IgD-negative memory B cell (primary cell): ENCODE data around the gene CHD2. TPM values are rescaled to one million over a fixed set of nuclear protein-coding genes. Genes with fewer than 3 reads are reported as not detected.

Experiments
- H3K27ac Mint-ChIP-seq, 3 donors: one replicate each; pipeline ENCODE4 v1.8.0; 2020 to 2022; ENCODE audit warnings: mild to moderate bottlenecking in 3 of 3, mixed read lengths in 3 of 3, moderate library complexity in 1 of 3
- H3K27me3 Mint-ChIP-seq: one replicate; pipeline ENCODE4 v1.8.0; 2021; ENCODE audit warnings: mixed read lengths
- H3K36me3 Mint-ChIP-seq: one replicate; pipeline ENCODE4 v1.8.0; 2020; ENCODE audit warnings: mild to moderate bottlenecking, mixed read lengths
- H3K4me1 Mint-ChIP-seq, 3 donors: one replicate each; pipeline ENCODE4 v1.8.0; 2020 to 2022; ENCODE audit warnings: mixed read lengths in 3 of 3, mild to moderate bottlenecking in 1 of 3
- H3K4me3 Mint-ChIP-seq, 4 donors: one replicate each; pipeline ENCODE4 v1.8.0; 2020 to 2022; ENCODE audit warnings: mild to moderate bottlenecking in 4 of 4, mixed read lengths in 4 of 4, moderate library complexity in 3 of 4
- H3K9me3 Mint-ChIP-seq, 3 donors: one replicate each; pipeline ENCODE4 v1.8.0; 2020 to 2021; ENCODE audit warnings: mixed read lengths in 3 of 3, mild to moderate bottlenecking in 1 of 3
- polyA plus RNA-seq: library from polyadenylated mRNA; unstranded; fragments of 300-500 nt; fragmentation: Illumina TruSeq; gene quantifications from one replicate; pipeline ENCODE4 v1.2.3, GENCODE V29; 2021

Gene CHD2
- polyA plus RNA-seq, 1 donor from 2014 or later = 131 TPM

DNA sequence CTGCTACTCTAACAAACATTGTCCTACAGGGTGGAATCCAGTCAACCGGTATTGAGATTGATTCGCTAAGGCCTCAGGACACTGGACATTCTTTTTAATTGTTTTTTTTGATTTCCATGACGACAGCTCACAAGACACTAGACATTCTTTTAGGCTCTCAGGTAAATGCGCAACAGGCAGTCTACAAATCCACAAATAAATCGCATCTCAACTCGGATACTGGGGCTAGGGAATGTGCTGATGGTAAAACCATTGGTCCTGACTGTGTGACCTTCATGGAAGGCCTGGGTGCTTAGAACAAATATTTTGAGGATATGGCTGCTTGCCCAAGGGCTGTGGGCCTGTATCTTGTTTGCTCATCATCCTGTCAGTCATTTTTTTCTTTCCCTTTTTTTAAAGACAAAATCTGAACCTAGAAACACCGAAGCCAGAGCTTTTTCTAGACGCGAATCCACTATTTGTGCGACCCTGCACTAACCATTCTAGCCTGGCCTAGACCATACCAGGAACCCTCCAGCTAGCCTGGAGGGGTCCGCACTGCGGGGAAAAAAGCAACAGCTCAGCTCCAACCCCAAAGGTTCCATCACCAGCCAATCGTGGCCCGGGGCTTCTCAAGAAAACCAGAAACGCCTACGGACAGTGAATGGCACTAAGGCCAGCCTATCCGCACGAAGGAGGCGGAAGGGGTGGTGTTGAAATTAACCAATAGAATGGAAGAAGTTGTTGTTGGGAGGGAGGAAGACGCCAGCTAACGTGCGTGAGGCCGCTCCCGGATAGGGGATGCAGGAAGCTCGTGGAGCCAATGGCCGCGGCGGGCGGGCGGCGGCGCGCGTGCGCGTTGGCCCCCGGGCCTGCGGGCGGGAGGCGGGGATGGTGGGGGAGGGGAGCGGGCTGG is 18.1 kb upstream of the CHD2 start:
- Mint-ChIP-seq H3K36me3 (peaks cover 8% of the 10 kb centered on the region), H3K4me3 (peak overlapping the region; percentile 83 to 95 (median 90)), H3K27me3 (peaks cover 1% of the 10 kb centered on the region), H3K4me1 (peaks cover 24 to 38% (median 33%) of the 10 kb centered on the region in 3 donors), H3K9me3 (no peaks in the 10 kb centered on the region), H3K27ac (peak overlapping the region; percentile 94 to 98 (median 98))

DNA sequence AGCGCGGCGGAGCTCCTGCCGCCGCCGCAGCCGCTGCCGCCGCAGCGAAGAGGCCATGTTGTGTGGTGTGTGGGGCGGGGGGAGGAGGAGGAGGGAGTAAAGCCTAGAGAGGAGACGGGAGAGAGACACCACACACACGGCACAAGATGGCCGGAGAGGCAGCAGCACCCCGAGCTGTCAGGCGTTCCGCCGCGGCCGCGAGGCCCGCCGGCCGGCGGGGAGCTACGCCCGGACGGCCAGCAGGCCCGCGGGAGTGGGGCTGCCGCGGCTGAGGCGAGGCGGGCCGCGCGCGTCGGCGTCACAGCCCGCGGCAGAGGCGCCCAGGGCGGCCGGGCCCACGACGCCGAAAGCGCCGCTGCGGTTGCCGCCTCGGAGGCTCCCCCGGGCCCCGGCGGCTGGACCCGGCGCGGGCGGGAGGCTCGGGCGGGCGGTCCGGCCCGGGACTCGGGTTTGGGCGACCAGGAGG is 17.4 kb upstream of the CHD2 start:
- Mint-ChIP-seq H3K27me3 (peaks cover 1% of the 10 kb centered on the region), H3K4me3 (peak overlapping the region; percentile 83 to 96 (median 92)), H3K9me3 (no peaks in the 10 kb centered on the region), H3K36me3 (peaks cover 12% of the 10 kb centered on the region), H3K4me1 (peaks cover 29 to 43% (median 38%) of the 10 kb centered on the region in 3 donors), H3K27ac (peak overlapping the region; percentile 94 to 98 (median 98))

DNA sequence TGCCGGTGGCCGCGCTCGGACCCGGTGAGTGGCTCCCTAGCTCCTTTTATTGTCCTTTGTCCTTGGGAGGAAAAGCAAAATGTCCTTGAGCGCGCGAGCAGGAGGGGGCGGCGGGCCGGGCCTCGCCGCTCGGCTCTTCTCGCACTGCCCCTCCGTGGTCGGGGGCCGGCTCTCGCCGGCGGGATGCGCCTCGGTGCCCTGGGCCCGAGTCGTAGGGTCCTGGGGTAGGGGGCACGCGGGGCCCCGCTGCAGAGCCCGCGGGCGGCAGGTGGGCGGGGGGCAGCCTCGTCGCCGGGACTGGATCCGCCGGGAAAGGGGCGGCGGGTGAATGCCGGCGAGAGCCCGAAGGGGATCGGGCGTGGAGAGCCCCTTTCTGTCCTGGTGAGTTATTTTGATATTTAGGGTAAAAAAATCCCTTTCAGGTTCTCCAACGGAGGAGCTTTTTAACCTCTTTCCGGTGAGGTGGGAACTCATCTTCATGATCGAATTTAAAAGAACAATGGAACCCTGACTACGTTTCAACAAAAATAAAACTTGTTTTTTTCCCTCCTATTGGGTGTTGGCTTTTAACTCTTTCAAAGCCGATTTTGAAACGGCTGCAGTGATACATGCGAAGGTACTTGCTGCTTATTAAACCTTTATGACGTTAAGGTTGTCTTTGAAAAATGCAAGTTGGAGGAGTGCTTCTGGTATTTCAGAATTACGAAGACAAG is 16.8 kb upstream of the CHD2 start:
- H3K27ac Mint-ChIP-seq = peak overlapping the region; percentile 97 to 98 (median 98)
- peaks cover 29 to 45% (median 38%) of the 10 kb centered on the region in 3 donors for H3K4me1 Mint-ChIP-seq
- H3K4me3 Mint-ChIP-seq = peak overlapping the region; percentile 90 to 97 (median 96)
- H3K36me3 Mint-ChIP-seq = peaks cover 12% of the 10 kb centered on the region
- no peaks in the 10 kb centered on the region for H3K9me3 Mint-ChIP-seq
- H3K27me3 Mint-ChIP-seq = peaks cover under 1% of the 10 kb centered on the region

DNA sequence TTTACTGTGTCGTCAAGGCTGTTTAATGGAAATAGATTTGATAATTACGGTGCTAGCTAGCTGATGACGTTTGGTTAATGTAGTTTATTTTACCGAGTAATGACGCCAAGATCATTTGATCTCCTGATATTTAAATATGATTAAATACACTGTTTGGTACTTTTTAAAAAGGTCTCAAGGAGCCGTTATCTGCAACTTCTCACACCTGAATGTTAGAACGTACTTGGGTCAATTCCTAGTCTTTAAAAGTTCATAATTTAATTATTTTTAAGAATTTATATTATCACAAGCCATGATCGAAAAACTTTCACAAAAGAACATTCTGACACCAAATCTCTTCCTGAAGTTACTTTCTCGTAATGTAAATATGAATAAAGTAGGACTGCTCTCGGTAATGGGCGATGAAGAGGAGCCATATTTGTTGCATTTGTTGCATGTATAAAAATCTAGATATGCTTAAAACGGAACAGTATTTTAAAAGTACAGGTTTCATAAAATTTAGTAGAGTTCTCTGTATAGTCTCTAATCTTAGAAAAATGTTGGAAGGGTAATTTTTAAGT is 16.2 kb upstream of the CHD2 start:
- peaks cover 29 to 45% (median 38%) of the 10 kb centered on the region in 3 donors for H3K4me1 Mint-ChIP-seq
- peaks cover 12% of the 10 kb centered on the region for H3K36me3 Mint-ChIP-seq

DNA sequence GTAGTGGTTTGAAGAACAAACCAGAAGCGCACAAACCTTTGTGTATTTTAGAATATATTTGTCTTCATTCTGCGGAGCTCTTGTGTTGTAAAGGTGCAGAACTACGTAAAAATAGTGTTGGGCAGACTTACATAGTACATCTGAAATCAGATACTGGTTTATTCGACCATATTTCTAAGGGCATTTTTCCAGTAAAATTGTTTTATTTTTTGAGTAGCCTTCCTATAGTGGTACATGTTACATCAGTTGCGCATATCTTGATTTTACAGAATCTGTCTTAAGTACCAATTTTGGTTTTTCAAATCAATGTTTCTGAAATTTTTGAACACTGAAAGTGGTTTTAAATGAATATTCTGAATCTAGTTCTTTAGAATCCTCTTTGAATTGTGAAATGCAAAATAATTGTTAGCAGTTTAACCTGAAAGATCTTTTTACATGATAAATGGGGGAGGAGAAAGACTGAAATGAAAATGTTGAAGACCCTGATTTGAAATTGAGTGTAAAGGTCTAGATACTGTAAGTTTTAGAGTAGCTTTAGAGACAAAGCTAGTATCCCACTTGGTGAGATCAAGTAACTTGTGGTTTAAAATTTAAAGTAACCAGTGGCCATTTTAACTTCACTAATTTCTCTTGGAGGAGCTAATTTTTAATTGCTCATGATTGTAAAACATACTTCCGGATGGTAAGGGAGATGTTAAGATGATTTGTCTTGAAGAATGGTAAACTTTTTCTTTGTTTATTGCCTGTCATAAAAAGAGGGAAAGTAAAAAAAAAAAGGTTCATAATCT is 15.5 kb upstream of the CHD2 start:
- peaks cover 0 to under 1% (median 0%) of the 10 kb centered on the region in 3 donors for H3K9me3 Mint-ChIP-seq
- peaks cover 15% of the 10 kb centered on the region for H3K36me3 Mint-ChIP-seq
- H3K4me3 Mint-ChIP-seq = peak overlapping the region; percentile 90 to 97 (median 96)

More for the DNA sequence above, 16.2 kb upstream of the CHD2 start:
- H3K27ac Mint-ChIP-seq = peak overlapping the region; percentile 97 to 98 (median 98)
- H3K27me3 Mint-ChIP-seq = no peaks in the 10 kb centered on the region
- H3K4me3 Mint-ChIP-seq = peak overlapping the region; percentile 90 to 97 (median 96)
- no peaks in the 10 kb centered on the region for H3K9me3 Mint-ChIP-seq

DNA sequence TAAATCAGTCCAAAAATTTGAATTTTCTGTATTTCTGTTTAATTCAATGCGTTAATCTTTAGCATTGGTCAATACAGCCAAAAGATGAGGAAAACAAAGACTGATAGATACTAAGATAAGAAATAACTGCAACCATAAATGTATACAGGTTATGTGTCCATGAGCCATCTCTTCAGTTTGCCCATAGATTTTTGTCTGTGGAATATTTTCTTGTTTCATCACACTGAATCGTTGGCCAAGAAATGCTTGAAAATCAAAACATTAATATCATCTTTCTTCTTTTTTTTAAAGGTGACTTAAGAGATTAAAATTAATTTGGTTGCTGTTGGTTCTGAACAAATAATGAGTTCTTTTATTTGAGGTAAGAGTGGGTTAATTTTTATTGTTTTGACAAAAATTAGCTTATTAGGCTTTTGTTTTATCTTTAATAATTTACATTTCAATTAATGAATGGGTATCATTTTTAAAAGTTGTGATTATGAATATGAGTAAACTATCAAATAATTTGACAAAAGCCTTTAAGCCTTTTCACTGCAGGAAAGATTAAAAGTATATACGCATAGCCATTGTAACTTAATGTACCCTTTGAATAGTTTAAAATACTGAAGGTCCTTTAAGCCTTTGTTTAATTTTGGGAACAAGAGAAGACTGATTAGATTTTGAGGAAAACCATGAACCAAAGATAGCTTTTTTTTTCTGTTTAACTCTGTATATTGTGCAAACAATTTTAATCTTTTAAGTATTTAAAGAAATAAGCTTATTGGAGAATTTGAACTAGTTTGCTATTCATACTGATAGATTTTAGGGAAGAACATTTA is 14.7 kb upstream of the CHD2 start:
- Mint-ChIP-seq H3K36me3 (peaks cover 18% of the 10 kb centered on the region), H3K27me3 (no peaks in the 10 kb centered on the region), H3K27ac (peak overlapping the region; percentile 97 to 98 (median 98)), H3K4me1 (peaks cover 35 to 48% (median 40%) of the 10 kb centered on the region in 3 donors), H3K9me3 (peaks cover 0 to 2% (median 0%) of the 10 kb centered on the region in 3 donors), H3K4me3 (peak overlapping the region; percentile 90 to 97 (median 96))

More for the DNA sequence above, 15.5 kb upstream of the CHD2 start:
- Mint-ChIP-seq H3K27ac (peak overlapping the region; percentile 97 to 98 (median 98)), H3K4me1 (peaks cover 32 to 48% (median 41%) of the 10 kb centered on the region in 3 donors), H3K27me3 (no peaks in the 10 kb centered on the region)

DNA sequence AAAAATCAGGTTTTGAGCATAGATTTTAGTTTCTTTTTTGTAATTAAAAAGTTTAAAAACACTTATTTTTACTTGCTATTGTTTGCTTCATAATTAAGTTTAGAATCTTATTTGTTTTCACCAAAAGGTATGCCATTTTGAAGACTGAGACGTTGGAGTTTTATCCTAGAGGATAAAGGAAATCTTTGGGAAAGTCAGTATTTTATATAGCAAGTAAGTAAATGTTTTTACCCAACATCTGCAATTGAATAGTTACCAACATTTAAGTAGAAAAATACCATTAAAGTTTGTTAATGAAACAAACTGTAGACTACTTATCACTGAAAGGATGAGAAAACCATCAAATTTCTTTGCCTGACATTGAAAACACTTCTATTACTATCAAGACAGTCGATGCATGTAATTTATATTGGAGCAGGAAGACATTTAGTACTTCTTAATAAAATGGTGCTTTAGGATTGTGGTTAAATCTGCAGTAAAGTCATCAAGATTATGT is 14.0 kb upstream of the CHD2 start:
- H3K9me3 Mint-ChIP-seq = peaks cover 0 to 2% (median 0%) of the 10 kb centered on the region in 3 donors
- H3K27ac Mint-ChIP-seq = peak overlapping the region in 1 of 3 donors; percentile 68
- H3K4me1 Mint-ChIP-seq = peaks cover 37 to 48% (median 41%) of the 10 kb centered on the region in 3 donors
- H3K36me3 Mint-ChIP-seq = peaks cover 18% of the 10 kb centered on the region
- H3K4me3 Mint-ChIP-seq = peak overlapping the region in 3 of 4 donors; percentile 8 to 97 (median 79)
- no peaks in the 10 kb centered on the region for H3K27me3 Mint-ChIP-seq

DNA sequence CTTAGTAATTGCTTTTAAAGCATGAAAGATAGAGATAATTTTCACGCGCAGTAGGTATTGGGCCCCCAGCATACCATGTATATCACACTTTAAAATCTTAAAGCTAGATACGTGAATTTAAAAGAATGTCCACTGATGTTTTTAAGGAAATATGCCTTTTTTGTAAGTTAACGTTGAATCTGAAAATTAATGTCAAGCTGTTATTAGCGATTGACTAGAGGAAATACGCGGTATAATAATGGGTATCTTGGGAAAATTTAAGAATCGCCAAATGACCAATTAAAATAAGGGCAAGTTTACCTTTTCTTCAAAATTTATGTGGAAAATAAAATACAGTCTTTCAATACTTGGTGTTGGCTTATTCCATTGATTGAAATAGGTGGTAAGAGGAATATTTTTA is 13.3 kb upstream of the CHD2 start:
- peaks cover 36 to 48% (median 47%) of the 10 kb centered on the region in 3 donors for H3K4me1 Mint-ChIP-seq
- H3K27me3 Mint-ChIP-seq = no peaks in the 10 kb centered on the region
- peak overlapping the region in 1 of 3 donors; percentile 68 for H3K27ac Mint-ChIP-seq
- H3K4me3 Mint-ChIP-seq = peak overlapping the region in 3 of 4 donors; percentile 61 to 97 (median 79)
- H3K9me3 Mint-ChIP-seq = peaks cover 0 to 2% (median 0%) of the 10 kb centered on the region in 3 donors
- peaks cover 18% of the 10 kb centered on the region for H3K36me3 Mint-ChIP-seq

DNA sequence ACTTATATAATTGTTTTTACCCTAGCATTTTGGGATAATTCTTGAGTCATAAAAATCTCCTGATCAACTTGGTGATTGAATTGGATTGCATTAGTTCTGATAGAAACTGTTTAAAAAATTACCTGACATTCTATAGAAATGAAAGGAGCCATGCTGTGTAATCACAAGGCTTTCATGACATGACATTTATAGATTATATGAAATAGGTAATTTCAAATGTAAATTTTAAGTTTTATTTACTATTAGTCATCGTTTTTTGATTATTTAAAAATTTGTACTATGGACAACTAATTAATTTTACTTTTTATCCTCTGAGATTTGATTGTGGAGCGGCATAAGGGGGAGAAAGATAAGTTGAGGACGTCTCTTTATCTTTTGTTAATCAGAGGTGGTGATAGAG is 12.3 kb upstream of the CHD2 start:
- peaks cover 18% of the 10 kb centered on the region for H3K36me3 Mint-ChIP-seq
- peaks cover 34 to 44% (median 43%) of the 10 kb centered on the region in 3 donors for H3K4me1 Mint-ChIP-seq
- H3K27me3 Mint-ChIP-seq = no peaks in the 10 kb centered on the region
- H3K4me3 Mint-ChIP-seq = peak overlapping the region in 1 of 4 donors; percentile 58
- peaks cover 0 to 3% (median 0%) of the 10 kb centered on the region in 3 donors for H3K9me3 Mint-ChIP-seq
- H3K27ac Mint-ChIP-seq = no peak overlapping the region

DNA sequence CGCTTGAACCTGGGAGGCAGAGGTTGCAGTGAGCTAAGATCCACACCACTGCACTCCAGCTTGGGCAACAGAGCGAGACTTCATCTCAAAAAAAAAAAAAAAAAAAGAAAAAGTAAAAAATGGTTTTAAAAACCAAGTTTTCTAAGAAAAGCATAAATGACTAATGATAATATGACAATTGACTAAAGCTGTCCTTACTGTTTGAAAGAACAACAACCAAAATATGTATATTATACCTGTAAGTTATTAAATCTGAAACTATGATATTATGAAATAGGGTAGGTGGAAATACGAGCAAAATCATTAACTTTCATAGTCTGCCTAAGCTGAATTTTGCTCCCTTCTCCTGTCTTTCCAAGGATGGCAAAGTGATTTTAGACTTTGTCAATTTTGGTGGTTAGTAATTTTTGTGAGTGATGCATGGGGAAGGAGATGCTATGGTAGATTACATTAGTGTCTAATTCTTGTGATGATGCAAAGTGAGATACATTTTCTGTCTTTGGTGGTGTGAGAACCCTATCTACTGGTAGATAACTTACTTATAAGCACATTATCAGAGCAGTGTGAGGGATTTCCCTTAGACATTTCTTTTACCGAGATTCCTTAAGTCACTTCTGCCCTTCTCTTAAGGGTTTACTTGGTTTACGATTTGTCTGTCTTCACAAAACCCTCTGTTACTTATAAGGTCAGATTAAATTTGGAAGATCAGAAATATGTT is 10.6 kb upstream of the CHD2 start:
- H3K27ac Mint-ChIP-seq = peak overlapping the region in 2 of 3 donors; percentile 47 to 92
- H3K4me3 Mint-ChIP-seq = peak overlapping the region in 2 of 4 donors; percentile 41 to 79
- peaks cover 20% of the 10 kb centered on the region for H3K36me3 Mint-ChIP-seq
- peaks cover 0 to 3% (median 2%) of the 10 kb centered on the region in 3 donors for H3K9me3 Mint-ChIP-seq
- H3K27me3 Mint-ChIP-seq = no peaks in the 10 kb centered on the region
- H3K4me1 Mint-ChIP-seq = peaks cover 39 to 49% (median 42%) of the 10 kb centered on the region in 3 donors

DNA sequence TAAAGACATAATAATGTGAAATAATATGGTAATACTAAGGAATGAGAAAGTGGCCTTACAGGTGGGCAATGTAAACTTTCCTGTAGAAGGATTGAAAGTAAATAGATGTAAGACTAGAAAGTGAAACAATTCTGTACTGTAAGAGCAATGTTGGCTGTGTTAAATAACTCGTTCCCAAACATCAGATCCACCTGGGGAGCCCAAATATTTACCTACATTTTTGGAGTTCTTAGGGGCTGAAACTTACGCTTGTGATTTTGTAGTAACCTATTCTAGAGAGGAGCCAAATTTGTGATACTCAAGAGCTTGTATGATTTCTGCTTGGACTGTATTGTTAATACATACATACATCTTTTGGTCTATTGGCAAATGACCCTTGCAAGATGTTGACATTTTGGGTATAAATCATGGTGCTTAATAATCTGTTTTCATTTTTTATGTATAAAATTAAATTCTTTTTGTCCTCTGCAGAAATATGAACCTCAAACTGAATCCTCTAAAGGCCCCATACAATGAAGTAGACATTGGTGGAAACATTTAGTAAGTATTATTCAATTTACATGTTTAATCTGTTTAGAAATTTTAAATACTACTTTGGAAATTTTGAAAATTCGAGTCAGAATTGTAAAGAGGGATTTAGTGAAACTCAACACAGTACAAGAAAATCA is 8.5 kb upstream of the CHD2 start:
- peak overlapping the region in 2 of 4 donors; percentile 39 to 49 for H3K4me3 Mint-ChIP-seq

DNA sequence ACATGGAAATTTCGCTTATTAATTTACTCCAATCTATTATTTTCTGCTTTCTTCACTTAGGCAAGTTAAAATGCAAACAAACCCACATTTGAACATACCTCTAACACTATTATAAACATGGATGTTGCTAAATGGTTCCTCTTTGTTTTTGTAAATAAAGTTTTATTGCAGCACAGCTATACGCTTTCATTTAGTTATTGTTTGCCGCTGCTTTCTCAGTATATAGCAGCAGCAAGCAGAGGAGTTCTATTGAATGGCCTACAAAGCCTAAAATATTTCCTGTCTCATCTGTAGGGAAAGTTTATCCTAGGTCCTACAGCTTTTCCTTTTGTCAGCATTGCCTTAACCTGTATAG is 7.9 kb upstream of the CHD2 start:
- Mint-ChIP-seq H3K4me1 (peaks cover 34 to 46% (median 44%) of the 10 kb centered on the region in 3 donors), H3K27ac (peak overlapping the region in 1 of 3 donors; percentile 35), H3K9me3 (peaks cover 0 to 3% (median 2%) of the 10 kb centered on the region in 3 donors), H3K4me3 (no peak overlapping the region), H3K27me3 (no peaks in the 10 kb centered on the region), H3K36me3 (peaks cover 13% of the 10 kb centered on the region)

More for the DNA sequence above, 8.5 kb upstream of the CHD2 start:
- H3K36me3 Mint-ChIP-seq = peaks cover 15% of the 10 kb centered on the region
- peaks cover 0 to 3% (median 2%) of the 10 kb centered on the region in 3 donors for H3K9me3 Mint-ChIP-seq
- peak overlapping the region; percentile 9 to 83 (median 72) for H3K27ac Mint-ChIP-seq
- H3K27me3 Mint-ChIP-seq = no peaks in the 10 kb centered on the region
- peaks cover 38 to 46% (median 45%) of the 10 kb centered on the region in 3 donors for H3K4me1 Mint-ChIP-seq
